ENCODE data around the gene ADGRF4.

ADGRF4 gene

DNA sequence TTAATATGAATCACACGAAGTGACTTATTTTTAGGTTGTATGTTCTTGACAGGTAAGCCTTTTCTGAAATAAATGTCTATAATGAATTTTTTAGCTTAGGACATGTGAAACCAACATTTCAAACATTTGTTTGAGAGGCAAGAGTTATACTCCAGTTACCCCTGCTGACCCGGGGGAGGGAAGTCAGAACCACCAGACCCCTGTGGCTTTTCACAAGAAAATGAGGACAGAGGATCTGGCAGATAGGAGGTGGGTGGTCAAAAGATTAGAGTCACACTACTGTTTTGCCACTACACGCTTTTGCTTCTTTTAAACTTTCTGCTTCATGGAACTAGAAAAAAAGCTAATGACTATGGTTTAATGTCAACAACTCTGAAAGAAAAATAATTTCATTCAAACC, 27.5 kb upstream of the ADGRF4 start:
- TF ChIP-seq, protein P1, sequence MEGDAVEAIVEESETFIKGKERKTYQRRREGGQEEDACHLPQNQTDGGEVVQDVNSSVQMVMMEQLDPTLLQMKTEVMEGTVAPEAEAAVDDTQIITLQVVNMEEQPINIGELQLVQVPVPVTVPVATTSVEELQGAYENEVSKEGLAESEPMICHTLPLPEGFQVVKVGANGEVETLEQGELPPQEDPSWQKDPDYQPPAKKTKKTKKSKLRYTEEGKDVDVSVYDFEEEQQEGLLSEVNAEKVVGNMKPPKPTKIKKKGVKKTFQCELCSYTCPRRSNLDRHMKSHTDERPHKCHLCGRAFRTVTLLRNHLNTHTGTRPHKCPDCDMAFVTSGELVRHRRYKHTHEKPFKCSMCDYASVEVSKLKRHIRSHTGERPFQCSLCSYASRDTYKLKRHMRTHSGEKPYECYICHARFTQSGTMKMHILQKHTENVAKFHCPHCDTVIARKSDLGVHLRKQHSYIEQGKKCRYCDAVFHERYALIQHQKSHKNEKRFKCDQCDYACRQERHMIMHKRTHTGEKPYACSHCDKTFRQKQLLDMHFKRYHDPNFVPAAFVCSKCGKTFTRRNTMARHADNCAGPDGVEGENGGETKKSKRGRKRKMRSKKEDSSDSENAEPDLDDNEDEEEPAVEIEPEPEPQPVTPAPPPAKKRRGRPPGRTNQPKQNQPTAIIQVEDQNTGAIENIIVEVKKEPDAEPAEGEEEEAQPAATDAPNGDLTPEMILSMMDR (IDR thresholded peaks at IDR 0.05; ENCODE audit: unreplicated experiment in 3 of 3) = no peak
- peak overlapping the region; percentile 82 to 99 (median 88) for H3K27ac Mint-ChIP-seq
- peaks cover 13% of the 10 kb centered on the region for H3K4me1 Mint-ChIP-seq
- H3K36me3 Mint-ChIP-seq (ENCODE audit: low read depth) = no peaks in the 10 kb centered on the region
- no peaks in the 10 kb centered on the region for H3K27me3 Mint-ChIP-seq (ENCODE audit: low read depth)
- no peaks in the 10 kb centered on the region for H3K9me3 Mint-ChIP-seq
- H3K4me3 Mint-ChIP-seq = no peak overlapping the region

DNA sequence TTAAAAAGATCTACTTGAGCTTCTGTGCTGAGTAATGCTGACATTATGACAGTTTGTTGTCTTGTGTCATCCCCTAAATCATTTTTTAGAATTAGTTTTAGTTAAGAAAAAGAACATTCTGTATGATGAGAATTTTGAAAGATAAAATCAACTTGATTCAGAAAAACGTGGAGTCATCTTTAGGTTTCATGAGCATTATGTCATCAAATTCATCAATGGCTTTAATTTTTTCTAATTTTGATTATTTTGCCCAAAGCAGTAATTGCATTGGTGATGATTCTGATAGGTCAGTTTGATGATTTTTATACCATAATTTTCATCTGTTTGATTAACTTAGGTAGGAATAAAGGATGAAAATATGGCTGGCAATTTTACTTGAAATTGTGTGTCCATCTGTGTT, 26.6 kb upstream of the ADGRF4 start:
- peaks cover 13% of the 10 kb centered on the region for H3K4me1 Mint-ChIP-seq
- no peak overlapping the region for H3K4me3 Mint-ChIP-seq
- H3K27ac Mint-ChIP-seq = no peak overlapping the region
- H3K27me3 Mint-ChIP-seq (ENCODE audit: low read depth) = no peaks in the 10 kb centered on the region
- H3K36me3 Mint-ChIP-seq (ENCODE audit: low read depth) = no peaks in the 10 kb centered on the region
- TF ChIP-seq, protein P1 (IDR thresholded peaks at IDR 0.05; ENCODE audit: unreplicated experiment in 3 of 3) = no peak
- no peaks in the 10 kb centered on the region for H3K9me3 Mint-ChIP-seq

- peaks cover 13% of the 10 kb centered on the region for H3K4me1 Mint-ChIP-seq
- H3K27me3 Mint-ChIP-seq (ENCODE audit: low read depth) = no peaks in the 10 kb centered on the region
- peak overlapping the region in 2 of 3 experiments; percentile 23 to 29 for H3K27ac Mint-ChIP-seq
- H3K36me3 Mint-ChIP-seq (ENCODE audit: low read depth) = no peaks in the 10 kb centered on the region
- TF ChIP-seq, protein P1 (IDR thresholded peaks at IDR 0.05; ENCODE audit: unreplicated experiment in 3 of 3) = no peak
- no peaks in the 10 kb centered on the region for H3K9me3 Mint-ChIP-seq
- no peak overlapping the region for H3K4me3 Mint-ChIP-seq
Measured at GRCh38 chr6:47672816-47673215, 25.6 kb upstream of the ADGRF4 start.

- H3K4me1 Mint-ChIP-seq = peaks cover 7% of the 10 kb centered on the region
- H3K4me3 Mint-ChIP-seq = no peak overlapping the region
- TF ChIP-seq, protein P1 (IDR thresholded peaks at IDR 0.05; ENCODE audit: unreplicated experiment in 3 of 3) = no peak
- no peaks in the 10 kb centered on the region for H3K27me3 Mint-ChIP-seq (ENCODE audit: low read depth)
- no peaks in the 10 kb centered on the region for H3K9me3 Mint-ChIP-seq
- H3K36me3 Mint-ChIP-seq (ENCODE audit: low read depth) = no peaks in the 10 kb centered on the region
- no peak overlapping the region for H3K27ac Mint-ChIP-seq
Measured at GRCh38 chr6:47674673-47675072, 23.7 kb upstream of the ADGRF4 start.

GRCh38 chr6:47677381-47678100, 20.8 kb upstream of the ADGRF4 start:
- no peaks in the 10 kb centered on the region for H3K9me3 Mint-ChIP-seq
- H3K4me3 Mint-ChIP-seq = no peak overlapping the region
- TF ChIP-seq, protein P1 (IDR thresholded peaks at IDR 0.05; ENCODE audit: unreplicated experiment in 3 of 3) = no peak
- no peaks in the 10 kb centered on the region for H3K4me1 Mint-ChIP-seq
- H3K36me3 Mint-ChIP-seq (ENCODE audit: low read depth) = no peaks in the 10 kb centered on the region
- no peak overlapping the region for H3K27ac Mint-ChIP-seq
- no peaks in the 10 kb centered on the region for H3K27me3 Mint-ChIP-seq (ENCODE audit: low read depth)

DNA sequence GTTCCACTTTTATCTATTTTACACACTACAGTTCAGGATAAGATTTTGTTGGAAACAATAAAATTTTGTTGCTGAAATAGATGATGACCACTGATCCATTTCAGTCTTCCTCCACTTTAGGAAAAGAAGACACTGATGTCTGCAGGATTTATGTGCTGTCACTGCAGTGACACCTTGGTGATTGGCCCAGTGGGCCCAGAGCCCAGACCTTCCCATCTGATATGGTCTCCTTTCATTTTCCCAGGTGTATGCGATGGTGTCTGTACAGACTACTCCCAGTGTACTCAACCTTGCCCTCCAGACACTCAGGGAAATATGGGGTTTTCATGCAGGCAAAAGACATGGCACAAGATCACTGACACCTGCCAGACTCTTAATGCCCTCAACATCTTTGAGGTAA, 19.6 kb upstream of the ADGRF4 start:
- TF ChIP-seq, protein P1 (IDR thresholded peaks at IDR 0.05; ENCODE audit: unreplicated experiment in 3 of 3) = no peak
- H3K4me3 Mint-ChIP-seq = no peak overlapping the region
- no peaks in the 10 kb centered on the region for H3K4me1 Mint-ChIP-seq
- no peaks in the 10 kb centered on the region for H3K9me3 Mint-ChIP-seq
- H3K36me3 Mint-ChIP-seq (ENCODE audit: low read depth) = no peaks in the 10 kb centered on the region
- no peak overlapping the region for H3K27ac Mint-ChIP-seq
- no peaks in the 10 kb centered on the region for H3K27me3 Mint-ChIP-seq (ENCODE audit: low read depth)

Measured in nephron (organoid).